IPS DF 19.7 (cell line): Measurements from ENCODE around the gene NPLOC4.
"Not testable (repeated sequence)": the region's sequence is repeated elsewhere in the genome, so short reads cannot be mapped to it uniquely, and the experiment has no call there.

ENCODE experiments used
- DNase-seq: peaks from one replicate; pipeline ENCODE4 v3.0.0-alpha.2; 2013; ENCODE audit warnings: low read depth, low spot score

The NPLOC4 gene

DNA sequence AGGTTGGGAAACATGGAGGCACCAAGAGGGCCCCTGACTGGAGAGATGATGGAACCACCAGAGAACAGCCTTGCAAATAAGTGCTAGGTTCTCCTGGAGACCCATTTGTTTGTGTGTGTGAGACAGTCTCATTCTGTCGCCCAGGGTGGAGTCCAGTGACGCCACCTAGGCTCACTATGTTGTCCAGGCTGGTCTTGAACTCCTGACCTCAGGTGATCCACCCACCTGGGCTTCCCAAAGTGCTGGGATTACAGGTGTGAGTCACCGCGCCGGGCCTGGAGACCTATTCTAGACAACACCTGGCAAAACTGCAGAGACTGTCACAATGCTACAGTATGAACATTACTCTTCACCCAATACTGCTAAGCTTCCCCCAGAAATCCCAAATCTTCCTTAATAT lies 1.5 kb downstream of the NPLOC4 start:
- DNase-seq: no peak

DNA sequence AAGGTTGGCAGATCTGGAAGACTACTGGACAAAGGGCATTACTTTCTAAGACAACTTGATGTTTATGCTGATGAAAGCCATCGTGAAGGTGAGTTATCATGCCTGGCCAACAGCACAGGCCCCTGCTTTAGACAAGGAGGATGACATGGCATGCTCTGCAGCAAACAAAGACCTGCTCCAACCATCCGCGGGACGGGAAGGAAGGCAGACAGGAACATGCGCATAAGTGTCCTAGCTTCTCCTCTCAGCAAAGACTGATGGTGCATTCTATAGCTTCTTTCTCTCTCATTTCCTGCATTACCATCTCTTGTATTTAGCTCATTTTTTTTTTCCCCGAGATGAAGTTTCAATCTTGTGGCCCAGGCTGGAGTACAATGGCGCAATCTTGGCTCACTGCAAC lies 5.4 kb downstream of the NPLOC4 start:
- DNase-seq: no peak

DNA sequence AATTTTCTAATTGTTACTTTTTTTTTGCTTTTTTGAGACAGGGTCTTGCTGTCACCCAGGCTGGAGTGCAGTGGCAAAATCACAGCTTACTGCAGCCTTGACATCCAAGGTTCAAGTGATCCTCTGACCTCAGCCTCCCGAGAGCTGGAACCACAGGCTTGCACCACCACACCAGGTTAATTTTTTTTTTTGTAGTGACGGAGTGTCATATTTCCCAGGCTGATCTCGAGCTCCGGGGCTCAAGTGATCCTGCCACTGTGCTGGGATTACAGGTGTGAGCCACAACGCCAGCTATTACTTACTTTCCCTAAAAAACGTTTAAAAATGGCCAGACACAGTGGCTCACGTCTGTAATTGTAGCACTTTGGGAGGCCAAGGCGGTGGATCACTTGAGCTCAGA lies 6.6 kb downstream of the NPLOC4 start:
- DNase-seq: no peak

DNA sequence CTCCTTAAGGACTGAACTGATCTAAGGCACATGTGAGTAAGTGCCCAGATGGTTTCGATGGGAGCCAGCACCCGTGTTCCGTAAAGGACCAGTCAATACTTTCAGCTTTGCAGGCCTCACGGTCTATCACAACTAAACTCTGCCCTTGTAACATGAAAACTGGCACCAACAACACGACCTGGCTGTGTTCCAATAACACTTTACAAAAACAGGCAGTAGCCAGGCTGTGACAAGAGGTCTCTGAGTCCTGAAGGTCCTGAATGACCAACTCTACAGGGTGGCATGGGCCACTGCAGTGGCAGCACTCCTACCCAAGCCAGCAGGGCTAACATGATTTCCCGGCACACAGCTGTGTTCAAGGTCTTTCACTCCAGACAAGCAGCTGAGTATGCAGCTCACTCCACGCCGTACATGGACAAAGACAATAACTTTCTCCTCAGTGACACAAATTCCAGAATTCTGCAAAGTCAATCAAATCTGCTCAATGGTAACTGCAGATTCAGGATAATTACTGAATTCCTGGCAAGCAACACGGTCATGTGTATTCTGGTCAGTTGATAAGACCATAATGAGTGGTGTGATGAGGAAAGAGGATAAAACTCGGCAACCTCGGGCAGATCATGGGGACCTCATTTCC lies 15.3 kb downstream of the NPLOC4 start:
- no peak for DNase-seq

DNA sequence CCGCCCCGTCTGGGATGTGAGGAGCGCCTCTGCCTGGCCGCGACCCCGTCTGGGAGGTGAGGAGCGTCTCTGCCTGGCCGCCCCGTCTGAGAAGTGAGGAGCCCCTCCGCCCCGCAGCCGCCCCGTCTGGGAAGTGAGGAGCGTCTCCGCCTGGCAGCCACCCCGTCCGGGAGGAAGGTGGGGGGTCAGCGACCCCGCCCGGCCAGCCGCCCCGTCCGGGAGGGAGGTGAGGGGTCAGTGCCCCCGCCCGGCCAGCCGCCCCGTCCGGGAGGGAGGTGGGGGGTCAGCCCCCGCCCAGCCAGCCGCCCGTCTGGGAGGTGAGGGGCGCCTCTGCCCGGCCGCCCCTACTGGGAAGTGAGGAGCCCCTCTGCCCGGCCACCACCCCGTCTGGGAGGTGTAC lies 18.6 kb downstream of the NPLOC4 start:
- DNase-seq: not testable (repeated sequence)

DNA sequence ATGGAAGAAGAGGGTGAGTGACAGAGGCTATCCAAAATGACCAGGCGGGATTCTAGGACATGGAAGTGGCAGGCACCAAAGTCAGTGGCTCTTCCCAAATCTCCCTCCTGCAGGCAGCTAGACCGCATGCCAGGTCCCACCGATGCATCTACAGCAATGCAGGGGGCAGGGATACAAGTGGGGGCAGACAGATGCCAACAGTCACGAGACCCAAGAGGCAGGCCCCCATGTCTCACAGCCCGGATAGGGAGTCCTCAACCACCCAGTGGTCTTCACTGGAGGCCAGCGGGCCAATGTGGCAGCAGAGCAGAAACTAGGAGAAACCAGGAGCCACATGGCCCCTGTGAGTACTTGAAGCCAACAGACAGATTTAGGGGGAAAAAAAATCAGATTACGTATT lies 20.0 kb downstream of the NPLOC4 start:
- DNase-seq: no peak

DNA sequence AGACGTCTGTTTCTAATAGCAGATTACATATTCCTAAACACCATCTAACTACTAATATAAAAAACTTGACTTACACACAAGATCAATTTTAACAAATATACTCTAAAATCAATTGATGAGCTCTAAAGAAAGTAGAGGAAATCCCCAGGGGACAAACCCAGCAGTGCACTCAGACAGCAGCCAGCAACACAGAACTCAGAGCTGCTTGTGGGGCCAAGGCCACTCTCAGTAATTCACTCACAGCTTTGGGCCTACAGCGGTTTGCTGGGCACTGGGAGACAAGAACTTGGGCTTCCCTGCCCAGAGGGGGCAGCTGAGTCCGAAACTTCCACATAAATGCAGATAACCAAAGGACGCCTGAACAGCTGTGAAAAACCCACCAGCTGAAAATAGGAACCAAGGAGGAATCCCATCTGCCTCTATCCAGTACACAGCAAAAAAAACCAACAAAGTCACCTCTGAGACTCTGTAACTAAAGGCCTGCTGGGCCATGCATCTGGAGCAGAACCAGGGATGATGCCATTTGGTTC lies 21.4 kb downstream of the NPLOC4 start:
- DNase-seq: no peak

DNA sequence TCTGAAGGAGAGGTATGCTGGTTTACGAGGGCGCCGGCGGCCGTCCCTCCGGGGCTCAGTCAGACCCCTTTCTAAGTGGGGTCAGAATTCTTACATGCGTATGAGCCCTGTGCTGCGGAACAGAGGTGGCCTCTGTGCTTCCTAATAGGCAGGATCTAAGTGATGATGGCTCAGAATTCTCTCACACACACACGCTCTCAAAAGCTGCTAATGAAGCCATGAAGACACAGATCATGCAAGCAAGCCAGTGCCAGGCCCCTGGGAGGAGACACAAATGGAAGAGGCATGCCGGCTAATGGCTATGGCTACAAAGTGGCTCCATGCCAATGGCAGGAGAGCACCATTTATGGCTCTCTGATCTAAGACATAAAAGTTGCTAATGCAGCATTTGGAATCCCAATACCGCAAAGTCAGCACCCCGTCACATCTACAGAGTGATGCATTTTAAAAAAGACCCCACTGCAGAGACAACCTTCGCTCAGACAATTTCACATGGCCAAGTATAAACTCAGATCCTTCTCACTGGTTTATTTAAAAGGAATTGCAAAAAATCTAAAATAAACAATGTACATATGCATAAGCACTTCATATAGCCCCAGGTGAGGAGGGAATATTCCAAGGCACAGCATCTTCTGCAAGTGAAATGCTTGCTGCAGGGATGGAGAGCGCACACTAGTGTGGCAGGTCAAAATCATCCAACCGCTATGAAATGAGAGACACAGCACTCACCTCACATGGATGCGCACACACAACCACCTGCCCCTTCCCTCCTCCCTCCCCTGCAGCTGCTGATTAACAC lies 24.5 kb downstream of the NPLOC4 start:
- DNase-seq: no peak

DNA sequence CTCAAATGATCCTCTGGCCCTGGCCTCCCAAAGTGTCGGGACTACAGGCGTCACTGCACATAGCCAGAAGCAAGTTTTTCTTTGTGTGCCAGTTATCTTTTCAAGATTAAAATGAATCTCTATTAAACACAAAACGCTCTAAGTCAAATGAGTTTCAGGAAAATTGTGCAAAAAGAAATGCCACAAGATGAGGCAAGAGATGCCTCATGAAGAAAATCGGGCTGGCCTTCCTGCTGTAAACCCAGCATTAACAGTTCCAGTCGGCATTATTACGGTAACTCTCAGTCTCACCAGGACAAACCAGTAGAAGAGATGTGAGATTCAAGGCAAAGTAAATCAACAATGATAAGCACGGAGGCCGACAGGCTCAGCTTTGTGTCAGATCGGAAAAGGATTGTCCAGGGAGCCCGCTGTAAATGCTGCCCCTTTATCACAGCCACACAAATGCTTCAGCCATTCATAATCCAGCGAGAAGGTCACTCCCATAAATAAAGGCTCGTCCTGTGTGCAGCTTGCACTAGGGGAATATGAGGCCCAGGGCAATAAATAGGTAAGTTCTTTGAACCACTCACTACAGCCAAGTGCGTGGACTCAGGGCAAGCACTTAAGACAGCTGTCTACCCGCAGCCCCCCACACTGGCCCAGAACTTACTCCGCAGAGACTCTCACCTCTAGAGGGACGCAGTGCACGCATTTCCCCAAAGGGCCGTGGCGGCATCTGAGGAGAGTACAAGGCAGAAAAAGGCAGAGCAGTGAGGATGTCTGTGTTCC lies 27.2 kb downstream of the NPLOC4 start:
- no peak for DNase-seq

DNA sequence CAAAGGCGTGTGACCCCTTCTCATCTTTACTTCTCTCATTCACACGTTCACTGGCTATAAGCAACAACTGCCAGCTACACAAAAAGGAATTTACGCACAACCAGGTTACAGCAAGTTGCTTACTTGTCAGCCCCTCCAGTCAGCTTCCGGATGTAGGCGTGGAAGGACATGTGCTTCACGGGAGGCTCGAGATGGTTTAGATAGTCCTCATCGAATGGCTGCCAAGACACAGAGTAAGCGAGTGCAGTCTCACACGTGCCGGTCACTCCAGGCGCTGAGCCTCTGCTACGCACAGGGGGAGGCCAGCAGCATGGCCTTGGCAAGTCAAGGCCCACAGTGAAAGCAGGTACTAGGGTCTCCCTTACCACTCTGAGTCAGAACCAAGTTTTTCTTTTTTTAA lies 28.3 kb downstream of the NPLOC4 start:
- no peak for DNase-seq

DNA sequence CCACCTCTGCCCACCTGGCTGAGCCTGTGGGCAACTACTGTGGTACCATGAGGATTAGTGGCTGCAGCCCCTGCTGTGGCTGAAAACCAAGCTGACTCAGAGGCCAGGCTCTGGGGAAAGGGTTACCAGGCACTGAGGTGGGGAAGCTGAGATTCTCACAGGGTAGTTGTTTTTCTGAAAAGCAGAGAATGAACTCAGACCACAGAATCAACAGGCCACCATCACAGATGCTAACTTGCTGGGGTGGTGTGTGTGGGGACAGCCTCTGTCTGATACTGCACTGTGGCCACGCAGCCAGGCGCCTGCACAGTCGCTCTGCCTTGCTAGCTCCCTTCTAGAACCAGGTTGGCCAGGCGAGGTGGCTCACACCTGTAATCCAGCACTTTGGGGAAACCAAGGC lies 28.8 kb downstream of the NPLOC4 start:
- no peak for DNase-seq

DNA sequence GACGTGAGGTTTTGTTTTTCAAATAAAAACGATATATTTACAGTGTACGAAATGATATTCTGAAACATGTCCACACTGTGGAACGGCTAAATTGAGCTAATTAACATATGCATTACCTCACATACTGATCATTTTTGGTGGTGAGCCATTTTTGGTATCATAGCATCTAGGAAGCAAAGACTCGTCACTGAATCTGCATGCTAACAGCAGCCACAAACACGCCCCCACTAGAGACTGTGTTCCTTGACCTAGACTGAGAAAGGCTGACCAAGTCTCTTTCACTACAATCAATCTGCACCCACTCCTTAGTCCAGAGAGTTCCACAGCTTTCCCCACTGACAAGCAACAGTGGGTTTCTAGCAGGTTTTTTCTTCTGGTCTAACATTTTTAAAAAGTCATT lies 29.5 kb downstream of the NPLOC4 start:
- DNase-seq: no peak

DNA sequence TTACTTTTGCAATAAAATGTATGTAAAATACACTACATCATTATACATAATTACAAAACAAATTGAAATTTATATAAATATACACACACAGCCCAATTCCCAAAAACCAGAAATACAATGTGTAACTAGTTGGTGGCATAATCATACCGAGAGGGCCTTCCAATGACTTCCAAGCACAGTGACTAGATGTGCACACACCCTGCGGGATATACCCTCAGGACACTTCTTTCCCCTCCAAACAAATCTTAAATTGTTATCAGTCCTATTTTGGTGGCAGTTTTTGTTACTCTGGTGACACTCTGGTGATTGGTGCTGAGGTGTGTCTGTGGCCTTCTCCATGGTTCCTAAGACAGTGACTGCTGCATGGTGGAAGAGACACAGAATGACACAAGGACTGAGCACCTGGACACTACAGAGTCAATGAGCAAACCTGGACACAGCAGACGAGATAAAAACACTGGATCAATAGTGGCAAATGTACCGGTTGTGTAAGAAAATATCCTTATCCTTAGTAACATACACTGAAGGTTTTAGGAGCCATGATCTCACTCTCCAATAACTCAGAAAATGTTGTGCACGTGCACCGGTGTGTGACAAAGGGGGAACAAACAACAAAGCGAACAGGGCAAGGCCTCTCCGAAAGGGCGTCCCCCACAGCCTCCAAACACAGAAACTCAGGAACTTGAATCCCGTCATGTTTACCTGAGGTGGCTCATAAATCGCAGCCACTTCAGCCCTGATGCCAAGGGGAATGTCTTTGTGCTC lies 32.9 kb downstream of the NPLOC4 start:
- no peak for DNase-seq

DNA sequence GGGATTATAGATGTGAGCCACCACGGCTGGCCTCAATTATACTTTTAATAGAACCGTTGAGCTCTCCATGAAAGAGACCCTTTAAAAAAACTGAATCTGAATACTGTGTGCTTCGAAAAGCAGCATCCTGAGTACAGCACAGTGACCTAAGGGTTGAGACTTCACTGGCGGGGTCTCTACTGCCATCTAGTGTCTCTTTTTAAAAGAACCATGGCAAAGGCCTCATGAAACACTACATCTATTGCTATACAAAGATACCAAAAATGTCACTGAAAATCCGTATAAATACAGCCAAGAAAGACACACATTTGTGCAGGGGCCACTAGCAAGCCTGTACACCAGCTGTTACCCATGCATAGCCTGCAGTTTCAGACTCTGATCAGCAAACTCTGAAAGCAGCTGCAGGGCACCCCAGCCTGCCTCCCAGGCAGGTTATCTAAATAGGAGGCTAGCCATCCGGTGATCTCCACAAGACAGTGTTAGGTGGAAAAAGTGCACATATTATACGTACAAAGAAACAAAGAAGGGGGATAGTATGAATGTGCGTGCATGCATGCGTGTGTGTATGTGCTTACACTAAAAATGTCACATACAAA lies 35.3 kb downstream of the NPLOC4 start:
- DNase-seq: peak; percentile 7

DNA sequence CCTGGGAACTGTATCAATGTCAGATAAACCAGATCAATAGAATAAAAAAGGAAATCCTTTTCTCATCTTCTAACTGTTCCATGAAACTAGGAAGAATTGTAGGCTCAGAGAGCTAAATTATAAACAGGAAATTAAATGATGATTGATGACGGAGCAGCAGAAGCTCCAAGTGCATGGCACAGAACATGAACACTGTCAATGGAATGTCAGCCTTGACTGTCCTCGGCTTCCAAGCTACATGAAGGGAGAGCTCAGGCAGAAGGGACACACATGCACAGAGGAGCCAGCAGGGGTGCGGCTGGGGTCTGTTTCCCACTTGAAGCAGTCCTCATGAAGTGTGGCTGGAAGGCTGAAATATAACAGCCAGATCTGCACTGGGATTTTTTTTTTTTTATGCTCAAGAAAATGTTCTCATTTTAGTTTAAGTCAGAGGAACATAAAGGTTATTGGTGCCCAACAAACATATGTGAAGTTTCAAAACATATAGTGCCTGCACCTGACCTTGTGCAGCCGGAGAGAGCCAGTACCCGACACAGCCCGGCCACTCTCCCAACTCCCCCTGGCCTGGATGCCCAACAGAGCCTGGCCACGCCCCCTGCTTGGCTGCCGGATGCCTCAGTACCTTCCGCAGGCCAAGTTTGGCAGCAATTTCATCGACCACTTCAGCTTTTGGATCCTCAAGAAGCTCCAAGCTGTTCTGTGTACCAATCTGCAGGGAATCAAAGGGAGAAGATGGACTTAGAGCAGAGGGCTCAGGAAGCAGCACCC lies 37.0 kb downstream of the NPLOC4 start:
- DNase-seq: no peak

DNA sequence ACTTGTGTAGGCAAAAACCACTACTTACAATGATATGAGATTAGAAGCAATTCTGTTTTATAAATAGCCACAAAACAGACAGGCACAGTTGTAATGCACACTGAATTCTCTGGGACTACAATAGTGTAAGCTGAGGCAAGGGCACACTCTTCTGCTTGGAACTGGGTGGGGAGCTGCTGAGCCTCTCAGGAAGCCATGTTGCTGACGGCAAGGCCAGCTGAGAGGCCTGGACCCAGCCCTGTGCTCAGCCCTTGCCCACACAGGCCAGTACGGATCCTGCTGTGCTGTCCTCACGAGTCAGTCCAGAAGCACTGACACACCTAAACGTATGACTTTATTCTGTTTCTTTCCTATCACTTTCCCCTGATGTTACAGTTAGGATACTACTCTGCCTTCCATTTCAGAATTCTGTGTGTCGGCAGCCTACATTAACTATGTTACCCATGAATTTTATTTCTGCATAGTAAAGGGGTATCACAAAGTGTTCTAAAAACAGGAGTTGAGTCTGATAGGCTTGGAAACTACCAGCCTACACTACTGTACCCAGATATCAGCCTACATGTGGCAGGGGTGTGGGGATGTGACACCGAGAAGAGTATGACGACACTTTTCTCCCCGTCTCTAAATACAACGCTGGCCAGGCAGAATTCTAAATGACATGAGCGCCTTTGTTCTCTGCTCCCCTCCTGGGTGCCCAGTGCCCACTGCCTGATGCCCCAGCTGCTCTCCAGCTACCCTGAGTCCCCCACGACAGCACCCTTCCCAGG lies 43.6 kb downstream of the NPLOC4 start:
- DNase-seq: no peak

DNA sequence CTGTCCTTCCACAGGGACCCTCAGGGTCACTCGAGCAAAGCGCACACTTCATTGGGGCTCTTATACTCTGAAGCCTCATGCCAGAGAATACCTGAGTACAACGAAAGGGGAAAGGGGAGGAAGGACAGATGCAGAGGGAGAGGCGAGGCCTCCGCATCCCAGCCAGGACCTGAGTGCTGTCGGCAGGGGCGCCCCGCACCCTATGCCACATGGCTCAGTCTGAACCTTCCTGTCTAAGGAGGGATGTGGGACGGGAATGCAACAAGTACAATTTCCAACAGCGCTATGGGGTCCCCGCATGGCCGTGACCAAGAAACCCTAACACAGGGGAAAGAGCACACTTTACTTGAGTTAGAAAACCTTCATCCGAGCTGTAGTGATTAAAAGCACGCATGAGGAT lies 44.9 kb downstream of the NPLOC4 start:
- no peak for DNase-seq

DNA sequence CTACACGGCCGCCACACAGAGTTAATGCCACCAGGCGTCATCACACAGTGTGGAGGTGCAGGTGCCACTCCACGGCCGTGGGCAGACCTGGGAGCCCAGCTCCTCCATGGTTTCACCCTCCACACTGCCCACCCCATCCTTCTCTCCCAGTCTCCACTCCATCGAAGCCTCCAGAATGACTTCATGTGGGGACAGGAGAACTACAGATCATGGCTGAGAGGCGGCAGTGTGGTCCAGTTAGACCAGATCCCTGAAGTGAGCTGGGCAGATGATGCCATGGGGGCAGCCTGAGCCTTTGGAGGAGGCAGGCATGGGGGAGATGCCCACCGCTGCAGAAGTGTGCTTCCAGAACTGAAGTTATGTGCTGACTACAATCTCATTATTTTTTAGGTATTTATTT lies 46.8 kb downstream of the NPLOC4 start:
- no peak for DNase-seq

DNA sequence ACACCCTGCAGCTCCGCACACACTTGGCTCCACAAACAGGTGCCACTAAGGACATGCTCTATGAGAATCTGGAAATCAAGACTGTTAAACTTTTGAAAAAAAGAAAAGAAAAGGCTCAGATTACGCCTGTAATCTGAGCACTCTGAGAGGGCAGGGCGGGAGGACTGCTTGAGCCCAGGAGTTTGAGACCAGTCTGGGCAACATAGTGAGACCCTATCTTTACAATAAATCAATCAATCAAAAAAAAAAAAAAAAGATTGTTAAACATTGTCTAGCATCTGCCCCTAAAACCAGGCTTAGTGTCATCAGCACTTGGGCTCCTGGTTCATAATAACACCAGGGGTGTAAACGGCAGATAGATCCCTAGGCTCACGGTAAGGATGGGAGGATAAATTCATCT lies 47.3 kb downstream of the NPLOC4 start:
- no peak for DNase-seq

DNA sequence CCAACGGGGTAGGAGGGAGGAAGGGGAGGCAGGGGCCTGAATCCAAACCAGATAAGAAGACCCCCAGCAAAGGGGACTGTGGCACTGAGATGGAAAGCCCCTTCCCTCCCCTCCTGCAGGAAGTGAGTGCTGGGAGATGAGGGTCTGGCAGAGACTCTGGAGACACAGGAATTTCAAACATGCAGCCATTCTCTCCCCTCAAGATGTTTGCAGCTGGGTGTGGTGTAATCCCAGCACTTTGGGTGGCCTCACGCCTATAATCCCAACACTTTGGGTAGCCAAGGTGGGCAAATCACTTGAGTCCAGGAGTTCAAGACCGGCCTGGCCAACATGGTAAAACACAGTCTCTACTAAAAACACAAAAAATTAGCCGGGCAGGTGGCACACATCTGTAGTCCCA lies 50.8 kb downstream of the NPLOC4 start:
- DNase-seq: no peak
